Measurements from ENCODE around the gene ADCY3.

GRCh38 chr2:24919037-24919505, 966 bp downstream of the ADCY3 start:
- TF ChIP-seq POLR2A (IDR thresholded peaks at IDR 0.05), result no peak
- no peak for TF ChIP-seq CTCF (IDR thresholded peaks at IDR 0.05)
- no peak for TF ChIP-seq POLR2AphosphoS5 (IDR thresholded peaks at IDR 0.05)
- TF ChIP-seq EP300 (IDR thresholded peaks at IDR 0.05), result no peak
